Lower lobe of right lung (tissue), 2 donors: ENCODE results near the gene TLR2. TPM values are rescaled to one million over a fixed set of nuclear protein-coding genes. Genes with fewer than 3 reads are reported as not detected.

Source experiments
- ATAC-seq, 2 donors: fragments of 200-7000 bp; cut with Tn5 transposase; one replicate each; pipeline ENCODE4 v1.9.1; 2020 to 2022; ENCODE audit warnings: mild to moderate bottlenecking in 2 of 2, moderate library complexity in 2 of 2
- DNase-seq: peaks from one replicate; pipeline ENCODE4 v3.0.0-alpha.2; 2020
- H3K27ac ChIP-seq: fragments of 200-600 bp; one replicate; pipeline ENCODE4 v1.8.0; 2022
- H3K27me3 ChIP-seq: fragments of 200-600 bp; one replicate; pipeline ENCODE4 v1.8.0; 2022; ENCODE audit warnings: low read depth
- H3K36me3 ChIP-seq: fragments of 200-600 bp; one replicate; pipeline ENCODE4 v1.8.0; 2022; ENCODE audit warnings: mild to moderate bottlenecking
- H3K4me1 ChIP-seq: fragments of 200-600 bp; one replicate; pipeline ENCODE4 v1.8.0; 2022
- H3K4me3 ChIP-seq: fragments of 200-600 bp; one replicate; pipeline ENCODE4 v1.8.0; 2022; ENCODE audit warnings: mild to moderate bottlenecking
- H3K9me3 ChIP-seq: fragments of 200-600 bp; one replicate; pipeline ENCODE4 v1.8.0; 2022
- CTCF ChIP-seq: fragments of 200-600 bp; IDR thresholded peaks from one replicate; pipeline ENCODE4 v1.8.0; 2022; ENCODE audit warnings: antibody characterized with exemption, mild to moderate bottlenecking
- intact Hi-C: fragments of 100-400 bp; cut with DNase I; formaldehyde crosslinking; loops from one replicate; pipeline ENCODE4 v1.11.0; 2022
- total RNA-seq: library from RNA; stranded (reverse); fragmentation: NEBNext Ultra II Directional; extraction: Animal tissue kit (Norgen Biotek cat#: 25700); gene quantifications from one replicate; pipeline ENCODE4 v1.2.1, GENCODE V29; 2021
- donor health status: DM: no; HTN: yes; CAD: no; lungs with severe emphysema.

Gene TLR2
- total RNA-seq, 1 donor from 2014 or later: 102 TPM

GRCh38 chr4:153725136-153725830, 41.2 kb downstream of the TLR2 start:
- intact Hi-C loops: no loop called here
- Histone ChIP-seq H3K4me3 (no peak overlapping the region), H3K9me3 (no peaks in the 10 kb centered on the region), H3K36me3 (no peaks in the 10 kb centered on the region), H3K27ac (no peak overlapping the region), H3K4me1 (no peaks in the 10 kb centered on the region), H3K27me3 (no peaks in the 10 kb centered on the region)
- no peak for DNase-seq
- ATAC-seq: no peak
- no peak for TF ChIP-seq CTCF

GRCh38 chr4:153725831-153726154, 41.7 kb downstream of the TLR2 start:
- Histone ChIP-seq H3K9me3 (no peaks in the 10 kb centered on the region), H3K36me3 (no peaks in the 10 kb centered on the region), H3K4me3 (no peak overlapping the region), H3K27ac (no peak overlapping the region), H3K27me3 (no peaks in the 10 kb centered on the region), H3K4me1 (no peaks in the 10 kb centered on the region)
- TF ChIP-seq CTCF: no peak
- intact Hi-C loops: no loop called here
- ATAC-seq (no peak), DNase-seq (no peak)

- no peaks in the 10 kb centered on the region for H3K4me1 ChIP-seq
- intact Hi-C loops: no loop called here
- no peak for TF ChIP-seq CTCF
- H3K36me3 ChIP-seq: no peaks in the 10 kb centered on the region
- H3K9me3 ChIP-seq: no peaks in the 10 kb centered on the region
- no peak overlapping the region for H3K27ac ChIP-seq
- DNase-seq: no peak
- ATAC-seq: no peak
- no peaks in the 10 kb centered on the region for H3K27me3 ChIP-seq
- no peak overlapping the region for H3K4me3 ChIP-seq
Observed at GRCh38 chr4:153728151-153728550, 44.1 kb downstream of the TLR2 start.

- Histone ChIP-seq H3K4me1 (no peaks in the 10 kb centered on the region), H3K4me3 (no peak overlapping the region), H3K27me3 (no peaks in the 10 kb centered on the region), H3K36me3 (no peaks in the 10 kb centered on the region), H3K9me3 (no peaks in the 10 kb centered on the region), H3K27ac (no peak overlapping the region)
- DNase-seq: no peak
- ATAC-seq: no peak
- intact Hi-C loops: no loop called here
- TF ChIP-seq CTCF: no peak
Observed at GRCh38 chr4:153728660-153729059, 44.6 kb downstream of the TLR2 start.

- H3K27me3 ChIP-seq: no peaks in the 10 kb centered on the region
- no peaks in the 10 kb centered on the region for H3K4me1 ChIP-seq
- H3K4me3 ChIP-seq: no peak overlapping the region
- ATAC-seq (no peak), DNase-seq (no peak)
- intact Hi-C loops: no loop called here
- H3K9me3 ChIP-seq: no peaks in the 10 kb centered on the region
- no peaks in the 10 kb centered on the region for H3K36me3 ChIP-seq
- no peak for TF ChIP-seq CTCF
- H3K27ac ChIP-seq: no peak overlapping the region
Observed at GRCh38 chr4:153729895-153730294, 45.8 kb downstream of the TLR2 start.
